HCT116 (cell line): Measurements from ENCODE around the gene FOXD3. TPM values are rescaled to one million over a fixed set of nuclear protein-coding genes. Genes with fewer than 3 reads are reported as not detected.

Source experiments
- ATAC-seq: fragments of 200-7000 bp; cut with Tn5 transposase; 2 replicates; pipeline ENCODE4 v1.9.1; 2020; ENCODE audit warnings: mild to moderate bottlenecking, moderate library complexity
- BruUV-seq: library from RNA; stranded (reverse); fragments of 400-500 nt; replicated peaks from 2 replicates; lab custom pipeline; 2021; lab: Mats Ljungman, UMichigan
- CTCF ChIA-PET: fragments of 300-600 bp; sonication (Branson Sonifier 250); formaldehyde crosslinking; loops from one replicate; lab custom pipeline; 2021; ENCODE audit warnings: antibody characterized with exemption; lab: Charles Lee
- POLR2A ChIA-PET: fragments of 300-600, 350-600 bp; sonication (Branson Sonifier 250); formaldehyde crosslinking; loops from one replicate; lab custom pipeline; 2021; ENCODE audit warnings: antibody characterized with exemption; lab: Charles Lee
- RAD21 ChIA-PET, 2 experiments: fragments of 300-600 bp; sonication (Branson Sonifier 250); formaldehyde crosslinking; loops; one replicate each; lab custom pipeline; 2023; ENCODE audit warnings: low total read pairs in 2 of 2; ENCODE audit not compliant: uncharacterized antibody in 2 of 2, unreplicated experiment in 2 of 2, low non-redundant PET in 1 of 2; lab: Charles Lee
- DNase-seq: peaks from one replicate; pipeline ENCODE4 v3.0.0-alpha.2; 2010; ENCODE audit warnings: low read depth, low spot score
- H2AFZ ChIP-seq: fragments of 200-600 bp; shearing (Covaris generic), sonication (generic); 2 replicates; pipeline ENCODE4 v1.6.1; 2017; ENCODE audit warnings: low read depth, mixed run types, mixed read lengths, antibody characterized with exemption, low read length; ENCODE audit not compliant: poor library complexity, severe bottlenecking
- H3K27ac ChIP-seq: 2 replicates; pipeline ENCODE4 v1.5.1; 2012; ENCODE audit warnings: low read depth, low read length
- H3K27me3 ChIP-seq: fragments of 200-600 bp; sonication (generic); 2 replicates; pipeline ENCODE4 v1.6.1; 2016; ENCODE audit warnings: mixed run types, low read length, mixed read lengths; ENCODE audit not compliant: insufficient read depth
- H3K36me3 ChIP-seq, 2 experiments: fragments of 200-500 bp in 1 of 2; fragments of 200-600 bp in 1 of 2; sonication (Bioruptor generic) in 1 of 2; sonication (generic) in 1 of 2; 2 replicates each; pipeline versions ENCODE4 v1.5.1 to v1.6.1; 2014 to 2016; ENCODE audit warnings: low read length in 2 of 2, inconsistent platforms in 1 of 2, mixed read lengths in 1 of 2, mixed run types in 1 of 2; ENCODE audit not compliant: insufficient read depth in 2 of 2, control insufficient read depth in 1 of 2
- H3K4me1 ChIP-seq, 2 experiments: fragments of 200-600 bp in 1 of 2; sonication (generic) in 1 of 2; 2 replicates each; pipeline versions ENCODE4 v1.5.1 to v1.6.1; 2012 to 2017; ENCODE audit warnings: low read length in 2 of 2, inconsistent platforms in 1 of 2, mild to moderate bottlenecking in 1 of 2, mixed read lengths in 1 of 2, mixed run types in 1 of 2, moderate library complexity in 1 of 2; ENCODE audit not compliant: insufficient read depth in 2 of 2, control insufficient read depth in 1 of 2
- H3K4me2 ChIP-seq: fragments of 200-600 bp; sonication (generic); 2 replicates; pipeline ENCODE4 v1.6.1; 2017; ENCODE audit warnings: mixed run types, low read length, mixed read lengths
- H3K4me3 ChIP-seq, 2 experiments: fragments of 200-600 bp in 1 of 2; sonication (generic) in 1 of 2; replicated peaks in 1 of 2; 2 replicates each; pipeline ENCODE4 v1.5.1; 2011 to 2016; ENCODE audit warnings: low read length in 2 of 2, control low read depth in 1 of 2, low read depth in 1 of 2, mild to moderate bottlenecking in 1 of 2, mixed read lengths in 1 of 2, mixed run types in 1 of 2
- H3K79me2 ChIP-seq: fragments of 200-600 bp; sonication (generic); 2 replicates; pipeline ENCODE4 v1.6.1; 2017; ENCODE audit warnings: mild to moderate bottlenecking, mixed run types, low read length, moderate library complexity, mixed read lengths; ENCODE audit not compliant: insufficient read depth
- H3K9ac ChIP-seq: fragments of 200-600 bp; sonication (generic); 2 replicates; pipeline ENCODE4 v1.6.1; 2016; ENCODE audit warnings: low read length, mixed read lengths
- H3K9me2 ChIP-seq: fragments of 200-600 bp; sonication (generic), shearing (Covaris generic); 2 replicates; pipeline ENCODE4 v1.6.1; 2017; ENCODE audit warnings: mixed run types, mild to moderate bottlenecking, moderate library complexity; ENCODE audit not compliant: insufficient read depth
- H3K9me3 ChIP-seq, 2 experiments: fragments of 200-500 bp in 1 of 2; fragments of 200-600 bp in 1 of 2; sonication (Bioruptor generic) in 1 of 2; sonication (generic) in 1 of 2; 2 replicates each; pipeline ENCODE4 v1.6.1; 2014 to 2017; ENCODE audit warnings: low read length in 2 of 2, mixed read lengths in 2 of 2, inconsistent platforms in 1 of 2, low read depth in 1 of 2, mild to moderate bottlenecking in 1 of 2, mixed run types in 1 of 2, moderate library complexity in 1 of 2; ENCODE audit not compliant: control insufficient read depth in 1 of 2, insufficient read depth in 1 of 2
- H4K20me1 ChIP-seq: fragments of 200-600 bp; sonication (generic), shearing (Covaris generic); 2 replicates; pipeline ENCODE4 v1.6.1; 2017; ENCODE audit warnings: mixed run types, mild to moderate bottlenecking, moderate library complexity; ENCODE audit not compliant: insufficient read depth
- CBX3 ChIP-seq: IDR thresholded peaks from 2 replicates; pipeline ENCODE4 v1.6.1; 2012; ENCODE audit warnings: low read depth
- CEBPB ChIP-seq: IDR thresholded peaks from 2 replicates; pipeline ENCODE4 v1.6.1; 2012; ENCODE audit warnings: low read depth
- EZH2phosphoT487 ChIP-seq: fragments of 200-600 bp; IDR thresholded peaks from 2 replicates; pipeline ENCODE4 v1.6.1; 2018; ENCODE audit warnings: antibody characterized with exemption, borderline replicate concordance
- POLR2A ChIP-seq: IDR thresholded peaks from 2 replicates; pipeline ENCODE4 v1.7.0; 2011; ENCODE audit warnings: borderline replicate concordance; ENCODE audit not compliant: insufficient read depth, insufficient read length; ENCODE audit errors: extremely low read depth
- POLR2AphosphoS5 ChIP-seq: IDR thresholded peaks from 2 replicates; pipeline ENCODE4 v1.6.1; 2011; ENCODE audit warnings: mild to moderate bottlenecking, low read depth, low read length, moderate library complexity
- SRF ChIP-seq: IDR thresholded peaks from 2 replicates; pipeline ENCODE4 v1.6.1; 2012; ENCODE audit warnings: low read depth
- YY1 ChIP-seq: IDR thresholded peaks from 2 replicates; pipeline ENCODE4 v1.6.1; 2011; ENCODE audit warnings: low read length, low read depth, moderate library complexity, mild to moderate bottlenecking; ENCODE audit not compliant: insufficient replicate concordance; ENCODE audit errors: extremely low read depth
- intact Hi-C: fragments of 100-400 bp; cut with micrococcal nuclease; formaldehyde crosslinking; loops from 2 replicates; pipeline ENCODE4 v1.10.0; 2022
- total RNA-seq: library from RNA; stranded (reverse); gene quantifications from one replicate; pipeline ENCODE4 v1.2.1, GENCODE V29; 2021; ENCODE audit not compliant: unreplicated experiment
- TF ChIP-seq, protein P1 (sequence below), 3 experiments: fragments of 200-600 bp in 1 of 3; sonication (generic) in 1 of 3; IDR thresholded peaks in 2 of 3; conservative IDR thresholded peaks in 1 of 3; 2 replicates each; pipeline ENCODE4 v1.5.1; 2012 to 2017; ENCODE audit warnings: low read depth in 2 of 3, low read length in 2 of 3, antibody characterized with exemption in 1 of 3, borderline replicate concordance in 1 of 3, control low read depth in 1 of 3, mild to moderate bottlenecking in 1 of 3, mixed read lengths in 1 of 3, mixed run types in 1 of 3, moderate library complexity in 1 of 3; ENCODE audit not compliant: insufficient read depth in 1 of 3
- TF ChIP-seq, protein P2 (sequence below): IDR thresholded peaks from 2 replicates; pipeline ENCODE4 v1.6.1; 2012

FOXD3 gene
- total RNA-seq, 1 experiment from 2014 or later, result 0.17 TPM

DNA sequence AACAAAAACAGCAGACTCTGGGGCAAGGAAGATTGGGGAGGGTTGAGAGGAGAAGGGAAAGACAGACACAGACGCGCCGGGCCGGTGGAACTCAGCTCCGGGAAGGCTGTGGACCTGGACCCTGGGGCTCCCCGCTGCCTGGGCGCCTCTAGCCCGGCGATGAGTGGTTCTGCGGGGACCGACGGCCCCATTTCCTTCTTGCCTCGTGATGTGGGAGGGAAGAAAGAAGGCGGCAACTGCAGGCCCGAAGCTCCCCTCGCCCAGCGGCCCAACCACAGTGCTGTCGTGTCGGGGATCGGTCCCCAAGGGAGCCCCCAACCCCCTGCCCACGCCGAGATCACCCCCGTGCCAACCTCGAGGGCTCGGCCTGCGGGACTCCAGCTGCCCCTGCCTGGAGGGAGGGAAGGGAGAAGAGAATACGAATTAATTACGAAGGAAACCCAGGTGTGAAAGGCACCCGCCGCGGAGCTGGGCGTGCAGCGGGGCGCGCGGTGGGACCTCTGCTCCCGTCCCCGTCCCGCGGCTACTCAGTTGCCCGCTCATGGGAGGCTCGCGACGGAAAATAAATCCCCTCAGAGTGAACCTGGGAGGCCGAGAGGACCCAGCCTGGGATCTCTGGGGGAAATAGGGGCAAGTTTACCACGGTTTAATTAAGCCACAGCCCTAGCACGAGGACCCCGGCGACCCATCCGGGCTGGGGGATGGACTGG, 7.4 kb downstream of the FOXD3 start:
- Histone ChIP-seq H3K4me1 (peaks cover 0 to 10% of the 10 kb centered on the region in 2 experiments; a peak in 3 of 4 replicates), H3K36me3 (no peaks in the 10 kb centered on the region), H3K79me2 (no peaks in the 10 kb centered on the region), H3K9ac (no peak overlapping the region), H3K4me3 (no peak overlapping the region), H3K9me3 (no peaks in the 10 kb centered on the region), H3K27ac (no peak overlapping the region), H2AFZ (no peak overlapping the region), H3K4me2 (no peak overlapping the region), H3K27me3 (no peaks in the 10 kb centered on the region), H3K9me2 (no peaks in the 10 kb centered on the region), H4K20me1 (no peaks in the 10 kb centered on the region)
- no peak for ATAC-seq
- BruUV-seq, result no TSS peak
- DNase-seq, result no peak
- TF ChIP-seq CEBPB (no peak), POLR2AphosphoS5 (no peak), EZH2phosphoT487 (no peak), YY1 (no peak), SRF (no peak), POLR2A (no peak), CBX3 (no peak)
- TF ChIP-seq, protein P1, sequence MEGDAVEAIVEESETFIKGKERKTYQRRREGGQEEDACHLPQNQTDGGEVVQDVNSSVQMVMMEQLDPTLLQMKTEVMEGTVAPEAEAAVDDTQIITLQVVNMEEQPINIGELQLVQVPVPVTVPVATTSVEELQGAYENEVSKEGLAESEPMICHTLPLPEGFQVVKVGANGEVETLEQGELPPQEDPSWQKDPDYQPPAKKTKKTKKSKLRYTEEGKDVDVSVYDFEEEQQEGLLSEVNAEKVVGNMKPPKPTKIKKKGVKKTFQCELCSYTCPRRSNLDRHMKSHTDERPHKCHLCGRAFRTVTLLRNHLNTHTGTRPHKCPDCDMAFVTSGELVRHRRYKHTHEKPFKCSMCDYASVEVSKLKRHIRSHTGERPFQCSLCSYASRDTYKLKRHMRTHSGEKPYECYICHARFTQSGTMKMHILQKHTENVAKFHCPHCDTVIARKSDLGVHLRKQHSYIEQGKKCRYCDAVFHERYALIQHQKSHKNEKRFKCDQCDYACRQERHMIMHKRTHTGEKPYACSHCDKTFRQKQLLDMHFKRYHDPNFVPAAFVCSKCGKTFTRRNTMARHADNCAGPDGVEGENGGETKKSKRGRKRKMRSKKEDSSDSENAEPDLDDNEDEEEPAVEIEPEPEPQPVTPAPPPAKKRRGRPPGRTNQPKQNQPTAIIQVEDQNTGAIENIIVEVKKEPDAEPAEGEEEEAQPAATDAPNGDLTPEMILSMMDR (IDR thresholded peaks at IDR 0.05 in 2 of 3, conservative IDR thresholded peaks at IDR 0.05 in 1 of 3; ENCODE audit: borderline replicate concordance in 1 of 3, insufficient read depth in 1 of 3, low read depth in 2 of 3, low read length in 2 of 3), result no peak
- TF ChIP-seq, protein P2, sequence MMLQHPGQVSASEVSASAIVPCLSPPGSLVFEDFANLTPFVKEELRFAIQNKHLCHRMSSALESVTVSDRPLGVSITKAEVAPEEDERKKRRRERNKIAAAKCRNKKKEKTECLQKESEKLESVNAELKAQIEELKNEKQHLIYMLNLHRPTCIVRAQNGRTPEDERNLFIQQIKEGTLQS, result no peak
- ChIA-PET POLR2A (no interaction called here), RAD21 (no interaction called here), CTCF (interaction anchor here (1.5 kb wide), 1 partner anchor 35 kb away, joined by 3 read pairs; no protein-coding TSS in a partner anchor)
- intact Hi-C loops, result loop anchor here (5.0 to 10.0 kb wide), 3 partner anchors 113 to 915 kb away; partner anchors contain the start of genes EFCAB7 and ITGB3BP
